GM23338 (cell line): ENCODE measurements around the gene NUMB. TPM values are rescaled to one million over a fixed set of nuclear protein-coding genes. Genes with fewer than 3 reads are reported as not detected.
"Not testable (repeated sequence)": the region's sequence is repeated elsewhere in the genome, so short reads cannot be mapped to it uniquely, and the experiment has no call there.

Experiments used
- ATAC-seq: fragments of 200-7000 bp; cut with Tn5 transposase; 3 replicates; pipeline ENCODE4 v1.9.1; 2020
- DNase-seq: peaks from one replicate; pipeline ENCODE4 v3.0.0-alpha.2; 2015; ENCODE audit warnings: low spot score
- H2AFZ ChIP-seq: fragments of 200-600 bp; sonication (generic); 2 replicates; pipeline ENCODE4 v1.8.0; 2016; ENCODE audit warnings: antibody characterized with exemption, mild to moderate bottlenecking, moderate library complexity
- H3F3A ChIP-seq: fragments of 200-600 bp; sonication (generic); replicated peaks from 2 replicates; pipeline ENCODE4 v1.8.0; 2017; ENCODE audit warnings: antibody characterized with exemption, mixed run types, low read depth
- H3K27ac ChIP-seq: fragments of 200-600 bp; sonication (generic); 2 replicates; pipeline ENCODE4 v1.6.1; 2016; ENCODE audit warnings: low read depth
- H3K27me3 ChIP-seq: fragments of 200-600 bp; sonication (generic); 2 replicates; pipeline ENCODE4 v1.8.0; 2016; ENCODE audit warnings: mild to moderate bottlenecking, mixed run types, moderate library complexity; ENCODE audit not compliant: insufficient read depth
- H3K36me3 ChIP-seq: fragments of 200-600 bp; sonication (generic); 2 replicates; pipeline ENCODE4 v1.8.0; 2016; ENCODE audit warnings: mild to moderate bottlenecking; ENCODE audit not compliant: insufficient read depth
- H3K4me1 ChIP-seq: fragments of 200-600 bp; sonication (generic); 2 replicates; pipeline ENCODE4 v1.8.0; 2016; ENCODE audit warnings: mild to moderate bottlenecking, moderate library complexity; ENCODE audit not compliant: insufficient read depth
- H3K4me2 ChIP-seq: fragments of 200-600 bp; sonication (generic); 2 replicates; pipeline ENCODE4 v1.7.1; 2017; ENCODE audit warnings: mixed run types
- H3K4me3 ChIP-seq: fragments of 200-600 bp; sonication (generic); 2 replicates; pipeline ENCODE4 v1.6.1; 2016; ENCODE audit warnings: mixed run types
- H3K79me2 ChIP-seq: fragments of 200-600 bp; sonication (generic); replicated peaks from 2 replicates; pipeline ENCODE4 v1.8.0; 2017; ENCODE audit warnings: mild to moderate bottlenecking; ENCODE audit not compliant: insufficient read depth
- H3K9me2 ChIP-seq: fragments of 200-600 bp; sonication (generic); 2 replicates; pipeline ENCODE4 v1.8.0; 2017; ENCODE audit not compliant: insufficient read depth
- H4K20me1 ChIP-seq: fragments of 200-600 bp; sonication (generic); replicated peaks from 2 replicates; pipeline ENCODE4 v1.8.0; 2017; ENCODE audit warnings: mild to moderate bottlenecking; ENCODE audit not compliant: insufficient read depth
- H3K27ac Mint-ChIP-seq: 2 replicates; pipeline ENCODE4 v1.8.0; 2020; ENCODE audit warnings: inconsistent platforms, mild to moderate bottlenecking, moderate library complexity, mixed read lengths
- H3K27me3 Mint-ChIP-seq: 3 replicates; pipeline ENCODE4 v1.8.0; 2022; ENCODE audit warnings: low read depth, mild to moderate bottlenecking, moderate library complexity, mixed read lengths, inconsistent platforms; ENCODE audit not compliant: insufficient read depth, poor library complexity
- H3K36me3 Mint-ChIP-seq: 3 replicates; pipeline ENCODE4 v1.8.0; 2021; ENCODE audit warnings: low read depth, mild to moderate bottlenecking, inconsistent platforms, moderate library complexity, mixed read lengths
- H3K4me1 Mint-ChIP-seq: 3 replicates; pipeline ENCODE4 v1.8.0; 2020; ENCODE audit warnings: mild to moderate bottlenecking, inconsistent platforms, mixed read lengths
- H3K4me3 Mint-ChIP-seq: 3 replicates; pipeline ENCODE4 v1.8.0; 2021; ENCODE audit warnings: moderate library complexity, mild to moderate bottlenecking, inconsistent platforms, mixed read lengths
- H3K9me3 Mint-ChIP-seq: 3 replicates; pipeline ENCODE4 v1.8.0; 2020; ENCODE audit warnings: moderate library complexity, mild to moderate bottlenecking, inconsistent platforms, mixed read lengths
- CREB1 ChIP-seq: fragments of 250-450 bp; sonication (Bioruptor Pico); IDR thresholded peaks from 2 replicates; pipeline ENCODE4 v1.5.0; 2020; ENCODE audit warnings: low read depth, mild to moderate bottlenecking, moderate library complexity
- EZH2phosphoT487 ChIP-seq: fragments of 200-600 bp; sonication (generic); IDR thresholded peaks from one replicate; pipeline ENCODE4 v1.8.1; 2018; ENCODE audit warnings: antibody characterized with exemption; ENCODE audit not compliant: unreplicated experiment
- JUNB ChIP-seq: IDR thresholded peaks from one replicate; pipeline ENCODE4 v1.6.1; 2016; ENCODE audit warnings: antibody characterized with exemption; ENCODE audit not compliant: unreplicated experiment
- NANOG ChIP-seq: IDR thresholded peaks from 2 replicates; pipeline ENCODE4 v1.6.1; 2016; ENCODE audit warnings: antibody characterized with exemption, borderline replicate concordance
- POLR2AphosphoS5 ChIP-seq: IDR thresholded peaks from 2 replicates; pipeline ENCODE4 v1.6.1; 2016; ENCODE audit warnings: antibody characterized with exemption, low read depth
- STAT1 ChIP-seq: IDR thresholded peaks from one replicate; pipeline ENCODE4 v1.6.1; 2016; ENCODE audit warnings: antibody characterized with exemption; ENCODE audit not compliant: unreplicated experiment
- ZNF114 ChIP-seq: fragments of 250-450 bp; sonication (Bioruptor Pico); IDR thresholded peaks from 2 replicates; pipeline ENCODE4 v1.5.0; 2020; ENCODE audit warnings: mild to moderate bottlenecking, moderate library complexity
- ZNF331 ChIP-seq: fragments of 250-450 bp; sonication (Bioruptor Pico); IDR thresholded peaks from 2 replicates; pipeline ENCODE4 v1.5.0; 2020; ENCODE audit warnings: low read depth, mild to moderate bottlenecking, moderate library complexity
- polyA plus RNA-seq: library from polyadenylated mRNA; unstranded; fragments of >200 nt; fragmentation: Nextera tagmentation; extraction: Ambion mirVana; gene quantifications from 2 replicates; pipeline ENCODE4 v1.2.1, GENCODE V29; 2016
- total RNA-seq: library from RNA; depleted of rRNA; stranded (reverse); fragments of >200 nt; shearing (Covaris generic); gene quantifications from 2 replicates; pipeline ENCODE4 v1.2.3, GENCODE V29; 2014
- TF ChIP-seq, protein P1 (sequence below): IDR thresholded peaks from 2 replicates; pipeline ENCODE4 v1.6.1; 2016; ENCODE audit warnings: antibody characterized with exemption
- TF ChIP-seq, protein P2 (sequence below): fragments of 250-450 bp; sonication (Bioruptor Pico); IDR thresholded peaks from 2 replicates; pipeline ENCODE4 v1.5.0; 2020; ENCODE audit warnings: mild to moderate bottlenecking, moderate library complexity
- TF ChIP-seq, protein P3 (sequence below), 2 experiments: fragments of 200-600 bp in 1 of 2; sonication (generic) in 1 of 2; conservative IDR thresholded peaks; 2 replicates each; pipeline versions ENCODE4 v1.5.1 to v1.6.1; 2016 to 2017; ENCODE audit warnings: antibody characterized with exemption in 2 of 2, low read depth in 2 of 2, mild to moderate bottlenecking in 2 of 2, moderate library complexity in 1 of 2

The NUMB gene
- total and polyA plus RNA-seq, 2 experiments from 2014 or later: 32.1 to 36.7 TPM

DNA sequence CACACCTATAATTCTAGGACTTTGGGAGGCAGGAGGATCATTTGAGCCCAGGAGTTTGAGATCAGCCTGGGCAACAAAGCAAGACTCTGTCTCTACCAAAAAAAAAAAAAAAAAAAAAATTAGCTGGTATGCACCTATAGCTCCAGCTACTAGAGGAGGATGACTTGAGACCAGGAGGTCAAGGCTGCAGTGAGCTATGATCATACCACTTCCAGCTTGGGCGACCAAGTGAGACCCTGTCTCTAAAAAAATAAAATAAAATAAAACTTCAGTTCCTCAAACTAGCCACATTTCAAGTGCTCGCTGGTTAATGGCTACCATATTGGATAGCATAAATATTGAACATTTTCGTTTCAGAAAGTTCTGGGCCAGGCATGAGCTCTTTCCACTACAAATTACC is 70.5 kb downstream of the NUMB start:
- H4K20me1 ChIP-seq, H3K4me2 ChIP-seq, H3K4me1 ChIP-seq, H3K4me1 Mint-ChIP-seq, H3K27me3 ChIP-seq, H2AFZ ChIP-seq, ATAC-seq, H3K9me3 Mint-ChIP-seq, H3K9me2 ChIP-seq, DNase-seq, H3F3A ChIP-seq, H3K4me3 Mint-ChIP-seq, H3K36me3 Mint-ChIP-seq, H3K27ac Mint-ChIP-seq, H3K27ac ChIP-seq, H3K4me3 ChIP-seq, H3K36me3 ChIP-seq, H3K27me3 Mint-ChIP-seq: not testable (repeated sequence)
- H3K79me2 ChIP-seq: peaks cover 19% of the 10 kb centered on the region

DNA sequence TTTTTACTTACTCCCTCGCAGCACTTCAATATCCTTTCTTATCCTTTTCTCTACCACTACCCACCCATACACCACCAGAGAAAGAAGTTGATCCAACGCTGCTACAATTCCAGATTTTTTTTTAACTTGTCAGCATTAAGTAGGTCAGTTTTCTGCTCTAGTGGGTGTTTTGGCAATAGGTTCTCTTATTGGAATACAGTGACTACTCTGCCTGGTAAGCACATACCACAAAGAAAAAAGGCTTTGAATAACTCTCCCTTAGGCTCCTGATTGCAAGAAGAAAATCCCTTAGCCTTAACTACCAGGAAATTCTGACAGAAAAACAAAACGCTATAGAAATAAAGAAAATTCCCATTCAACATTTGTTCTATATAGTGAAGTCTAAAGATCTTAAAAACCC is 72.0 kb downstream of the NUMB start:
- no peaks in the 10 kb centered on the region for H3K36me3 ChIP-seq
- no peaks in the 10 kb centered on the region for H3K27me3 ChIP-seq
- ATAC-seq (no peak), DNase-seq (no peak)
- no peaks in the 10 kb centered on the region for H3K4me1 Mint-ChIP-seq
- H3K27ac Mint-ChIP-seq: no peak overlapping the region
- peaks cover 11% of the 10 kb centered on the region; the same call in 2 of the 3 replicates for H3K36me3 Mint-ChIP-seq
- H3K27me3 Mint-ChIP-seq: peaks cover 2% of the 10 kb centered on the region
- peaks cover 19% of the 10 kb centered on the region for H3K79me2 ChIP-seq
- no peaks in the 10 kb centered on the region for H3K4me1 ChIP-seq
- no peak overlapping the region for H3K27ac ChIP-seq
- H2AFZ ChIP-seq: no peak overlapping the region
- peaks cover 5% of the 10 kb centered on the region; the same call in 1 of the 2 replicates for H4K20me1 ChIP-seq
- peaks cover 10% of the 10 kb centered on the region for H3K9me3 Mint-ChIP-seq
- H3K4me3 Mint-ChIP-seq: no peak overlapping the region
- H3F3A ChIP-seq: no peaks in the 10 kb centered on the region
- no peak overlapping the region for H3K4me3 ChIP-seq
- H3K9me2 ChIP-seq: no peaks in the 10 kb centered on the region
- no peak overlapping the region for H3K4me2 ChIP-seq
- TF ChIP-seq STAT1 (no peak), EZH2phosphoT487 (no peak), NANOG (no peak), CREB1 (CRISPR knock-in tag) (no peak), ZNF331 (CRISPR knock-in tag) (no peak), POLR2AphosphoS5 (no peak), ZNF114 (no peak), JUNB (no peak)
- TF ChIP-seq, protein P1, sequence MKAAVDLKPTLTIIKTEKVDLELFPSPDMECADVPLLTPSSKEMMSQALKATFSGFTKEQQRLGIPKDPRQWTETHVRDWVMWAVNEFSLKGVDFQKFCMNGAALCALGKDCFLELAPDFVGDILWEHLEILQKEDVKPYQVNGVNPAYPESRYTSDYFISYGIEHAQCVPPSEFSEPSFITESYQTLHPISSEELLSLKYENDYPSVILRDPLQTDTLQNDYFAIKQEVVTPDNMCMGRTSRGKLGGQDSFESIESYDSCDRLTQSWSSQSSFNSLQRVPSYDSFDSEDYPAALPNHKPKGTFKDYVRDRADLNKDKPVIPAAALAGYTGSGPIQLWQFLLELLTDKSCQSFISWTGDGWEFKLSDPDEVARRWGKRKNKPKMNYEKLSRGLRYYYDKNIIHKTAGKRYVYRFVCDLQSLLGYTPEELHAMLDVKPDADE: no peak
- TF ChIP-seq, protein P2, sequence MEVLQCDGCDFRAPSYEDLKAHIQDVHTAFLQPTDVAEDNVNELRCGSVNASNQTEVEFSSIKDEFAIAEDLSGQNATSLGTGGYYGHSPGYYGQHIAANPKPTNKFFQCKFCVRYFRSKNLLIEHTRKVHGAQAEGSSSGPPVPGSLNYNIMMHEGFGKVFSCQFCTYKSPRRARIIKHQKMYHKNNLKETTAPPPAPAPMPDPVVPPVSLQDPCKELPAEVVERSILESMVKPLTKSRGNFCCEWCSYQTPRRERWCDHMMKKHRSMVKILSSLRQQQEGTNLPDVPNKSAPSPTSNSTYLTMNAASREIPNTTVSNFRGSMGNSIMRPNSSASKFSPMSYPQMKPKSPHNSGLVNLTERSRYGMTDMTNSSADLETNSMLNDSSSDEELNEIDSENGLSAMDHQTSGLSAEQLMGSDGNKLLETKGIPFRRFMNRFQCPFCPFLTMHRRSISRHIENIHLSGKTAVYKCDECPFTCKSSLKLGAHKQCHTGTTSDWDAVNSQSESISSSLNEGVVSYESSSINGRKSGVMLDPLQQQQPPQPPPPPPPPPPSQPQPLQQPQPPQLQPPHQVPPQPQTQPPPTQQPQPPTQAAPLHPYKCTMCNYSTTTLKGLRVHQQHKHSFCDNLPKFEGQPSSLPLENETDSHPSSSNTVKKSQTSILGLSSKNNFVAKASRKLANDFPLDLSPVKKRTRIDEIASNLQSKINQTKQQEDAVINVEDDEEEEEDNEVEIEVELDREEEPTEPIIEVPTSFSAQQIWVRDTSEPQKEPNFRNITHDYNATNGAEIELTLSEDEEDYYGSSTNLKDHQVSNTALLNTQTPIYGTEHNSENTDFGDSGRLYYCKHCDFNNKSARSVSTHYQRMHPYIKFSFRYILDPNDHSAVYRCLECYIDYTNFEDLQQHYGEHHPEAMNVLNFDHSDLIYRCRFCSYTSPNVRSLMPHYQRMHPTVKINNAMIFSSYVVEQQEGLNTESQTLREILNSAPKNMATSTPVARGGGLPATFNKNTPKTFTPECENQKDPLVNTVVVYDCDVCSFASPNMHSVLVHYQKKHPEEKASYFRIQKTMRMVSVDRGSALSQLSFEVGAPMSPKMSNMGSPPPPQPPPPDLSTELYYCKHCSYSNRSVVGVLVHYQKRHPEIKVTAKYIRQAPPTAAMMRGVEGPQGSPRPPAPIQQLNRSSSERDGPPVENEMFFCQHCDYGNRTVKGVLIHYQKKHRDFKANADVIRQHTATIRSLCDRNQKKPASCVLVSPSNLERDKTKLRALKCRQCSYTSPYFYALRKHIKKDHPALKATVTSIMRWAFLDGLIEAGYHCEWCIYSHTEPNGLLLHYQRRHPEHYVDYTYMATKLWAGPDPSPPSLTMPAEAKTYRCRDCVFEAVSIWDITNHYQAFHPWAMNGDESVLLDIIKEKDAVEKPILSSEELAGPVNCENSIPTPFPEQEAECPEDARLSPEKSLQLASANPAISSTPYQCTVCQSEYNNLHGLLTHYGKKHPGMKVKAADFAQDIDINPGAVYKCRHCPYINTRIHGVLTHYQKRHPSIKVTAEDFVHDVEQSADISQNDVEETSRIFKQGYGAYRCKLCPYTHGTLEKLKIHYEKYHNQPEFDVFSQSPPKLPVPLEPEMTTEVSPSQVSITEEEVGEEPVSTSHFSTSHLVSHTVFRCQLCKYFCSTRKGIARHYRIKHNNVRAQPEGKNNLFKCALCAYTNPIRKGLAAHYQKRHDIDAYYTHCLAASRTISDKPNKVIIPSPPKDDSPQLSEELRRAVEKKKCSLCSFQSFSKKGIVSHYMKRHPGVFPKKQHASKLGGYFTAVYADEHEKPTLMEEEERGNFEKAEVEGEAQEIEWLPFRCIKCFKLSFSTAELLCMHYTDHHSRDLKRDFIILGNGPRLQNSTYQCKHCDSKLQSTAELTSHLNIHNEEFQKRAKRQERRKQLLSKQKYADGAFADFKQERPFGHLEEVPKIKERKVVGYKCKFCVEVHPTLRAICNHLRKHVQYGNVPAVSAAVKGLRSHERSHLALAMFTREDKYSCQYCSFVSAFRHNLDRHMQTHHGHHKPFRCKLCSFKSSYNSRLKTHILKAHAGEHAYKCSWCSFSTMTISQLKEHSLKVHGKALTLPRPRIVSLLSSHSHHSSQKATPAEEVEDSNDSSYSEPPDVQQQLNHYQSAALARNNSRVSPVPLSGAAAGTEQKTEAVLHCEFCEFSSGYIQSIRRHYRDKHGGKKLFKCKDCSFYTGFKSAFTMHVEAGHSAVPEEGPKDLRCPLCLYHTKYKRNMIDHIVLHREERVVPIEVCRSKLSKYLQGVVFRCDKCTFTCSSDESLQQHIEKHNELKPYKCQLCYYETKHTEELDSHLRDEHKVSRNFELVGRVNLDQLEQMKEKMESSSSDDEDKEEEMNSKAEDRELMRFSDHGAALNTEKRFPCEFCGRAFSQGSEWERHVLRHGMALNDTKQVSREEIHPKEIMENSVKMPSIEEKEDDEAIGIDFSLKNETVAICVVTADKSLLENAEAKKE: no peak
- TF ChIP-seq, protein P3, sequence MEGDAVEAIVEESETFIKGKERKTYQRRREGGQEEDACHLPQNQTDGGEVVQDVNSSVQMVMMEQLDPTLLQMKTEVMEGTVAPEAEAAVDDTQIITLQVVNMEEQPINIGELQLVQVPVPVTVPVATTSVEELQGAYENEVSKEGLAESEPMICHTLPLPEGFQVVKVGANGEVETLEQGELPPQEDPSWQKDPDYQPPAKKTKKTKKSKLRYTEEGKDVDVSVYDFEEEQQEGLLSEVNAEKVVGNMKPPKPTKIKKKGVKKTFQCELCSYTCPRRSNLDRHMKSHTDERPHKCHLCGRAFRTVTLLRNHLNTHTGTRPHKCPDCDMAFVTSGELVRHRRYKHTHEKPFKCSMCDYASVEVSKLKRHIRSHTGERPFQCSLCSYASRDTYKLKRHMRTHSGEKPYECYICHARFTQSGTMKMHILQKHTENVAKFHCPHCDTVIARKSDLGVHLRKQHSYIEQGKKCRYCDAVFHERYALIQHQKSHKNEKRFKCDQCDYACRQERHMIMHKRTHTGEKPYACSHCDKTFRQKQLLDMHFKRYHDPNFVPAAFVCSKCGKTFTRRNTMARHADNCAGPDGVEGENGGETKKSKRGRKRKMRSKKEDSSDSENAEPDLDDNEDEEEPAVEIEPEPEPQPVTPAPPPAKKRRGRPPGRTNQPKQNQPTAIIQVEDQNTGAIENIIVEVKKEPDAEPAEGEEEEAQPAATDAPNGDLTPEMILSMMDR (conservative IDR thresholded peaks at IDR 0.05; ENCODE audit: low read depth in 2 of 2): no peak
